ENCODE measurements around the gene ADRA2C. TPM values are rescaled to one million over a fixed set of nuclear protein-coding genes. Genes with fewer than 3 reads are reported as not detected.

Gene ADRA2C
- total RNA-seq, 4 donors from 2014 or later: 2.3 to 14.9 (median 6.5) TPM

- TF ChIP-seq CTCF (IDR thresholded peaks at IDR 0.05) (no peak), POLR2A (IDR thresholded peaks at IDR 0.05) (no peak)
- no peak overlapping the region for H3K4me3 ChIP-seq (ENCODE audit: low read depth, poor library complexity, severe bottlenecking)
- WGBS, 2 donors: 97% methylated on average over 2 of the region's 2 CpGs
- no peak for DNase-seq (ENCODE audit: low spot score in 2 of 2)
- intact Hi-C loops (cut with DNase I; ENCODE audit: low total_unique reads): no loop called here
Observed at GRCh38 chr4:3796960-3797359, 30.8 kb downstream of the ADRA2C start.

GRCh38 chr4:3797831-3798790 lies 31.9 kb downstream of the ADRA2C start:
- H3K4me3 ChIP-seq (ENCODE audit: low read depth, poor library complexity, severe bottlenecking): no peak overlapping the region
- intact Hi-C loops (cut with DNase I; ENCODE audit: low total_unique reads): no loop called here
- TF ChIP-seq CTCF (IDR thresholded peaks at IDR 0.05) (no peak), POLR2A (IDR thresholded peaks at IDR 0.05) (no peak)
- WGBS, 2 donors: 80 to 82% methylated on average over 26 to 28 of the region's 28 CpGs
- DNase-seq (ENCODE audit: low spot score in 2 of 2): no peak

GRCh38 chr4:3799496-3799895 lies 33.3 kb downstream of the ADRA2C start:
- intact Hi-C loops (cut with DNase I; ENCODE audit: low total_unique reads): no loop called here
- H3K4me3 ChIP-seq (ENCODE audit: low read depth, poor library complexity, severe bottlenecking): no peak overlapping the region
- WGBS, 2 donors: 79 to 82% methylated on average over 13 of the region's 13 CpGs
- TF ChIP-seq POLR2A (IDR thresholded peaks at IDR 0.05): no peak
- TF ChIP-seq CTCF (IDR thresholded peaks at IDR 0.05): no peak
- no peak for DNase-seq (ENCODE audit: low spot score in 2 of 2)

- H3K4me3 ChIP-seq (ENCODE audit: low read depth, poor library complexity, severe bottlenecking): no peak overlapping the region
- no peak for DNase-seq (ENCODE audit: low spot score in 2 of 2)
- intact Hi-C loops (cut with DNase I; ENCODE audit: low total_unique reads): no loop called here
- TF ChIP-seq POLR2A (IDR thresholded peaks at IDR 0.05) (no peak), CTCF (IDR thresholded peaks at IDR 0.05) (no peak)
- WGBS, 2 donors: 75 to 80% methylated on average over 12 of the region's 12 CpGs
Observed at GRCh38 chr4:3800351-3800750, 34.2 kb downstream of the ADRA2C start.

GRCh38 chr4:3801521-3801920 lies 35.3 kb downstream of the ADRA2C start:
- H3K4me3 ChIP-seq (ENCODE audit: low read depth, poor library complexity, severe bottlenecking): no peak overlapping the region
- intact Hi-C loops (cut with DNase I; ENCODE audit: low total_unique reads): no loop called here
- TF ChIP-seq POLR2A (IDR thresholded peaks at IDR 0.05) (no peak), CTCF (IDR thresholded peaks at IDR 0.05) (no peak)
- WGBS, 2 donors: 81 to 82% methylated on average over 8 of the region's 8 CpGs
- no peak for DNase-seq (ENCODE audit: low spot score in 2 of 2)

Data from lower leg skin (tissue), 4 donors.